OCI-LY3 (cell line): ENCODE data around the gene ETV6.

Experiments used
- CTCF ChIP-seq: fragments of 200-600, 300-600 bp; sonication (generic); IDR thresholded peaks from 2 replicates; pipeline ENCODE4 v1.5.1; 2014; ENCODE audit warnings: antibody characterized with exemption, low read length, low read depth
- EZH2phosphoT487 ChIP-seq: fragments of 200-600 bp; shearing (Covaris generic); IDR thresholded peaks from 2 replicates; pipeline ENCODE4 v1.6.1; 2018; ENCODE audit warnings: antibody characterized with exemption, mixed run types, low read depth

- TF ChIP-seq CTCF (no peak), EZH2phosphoT487 (no peak)
These were observed 24.4 kb downstream of the ETV6 start for GRCh38 chr12:11673666-11674461.
